Erythroblast (primary cell): ENCODE results near the gene NFATC1.

Experiments used
- GATA1 ChIP-seq: IDR thresholded peaks from 2 replicates; pipeline ENCODE4 v1.6.1; 2011; ENCODE audit warnings: low read depth, mild to moderate bottlenecking, control low read depth, low read length, moderate library complexity
- POLR2A ChIP-seq: IDR thresholded peaks from 2 replicates; pipeline ENCODE4 v1.6.1; 2011; ENCODE audit warnings: mild to moderate bottlenecking, low read length

GRCh38 chr18:79472176-79472575 lies 76.4 kb downstream of the NFATC1 start:
- TF ChIP-seq POLR2A = no peak
- TF ChIP-seq GATA1 = no peak
